Activated CD4-positive, alpha-beta T cell treated with anti-CD3 and anti-CD28 coated beads for 4 hours (primary cell): ENCODE results near the gene SCGB1A1.

Experiments
- DNase-seq, 2 donors: peaks; one replicate each; pipeline ENCODE4 v3.0.0-alpha.2; 2020

Gene SCGB1A1

DNA sequence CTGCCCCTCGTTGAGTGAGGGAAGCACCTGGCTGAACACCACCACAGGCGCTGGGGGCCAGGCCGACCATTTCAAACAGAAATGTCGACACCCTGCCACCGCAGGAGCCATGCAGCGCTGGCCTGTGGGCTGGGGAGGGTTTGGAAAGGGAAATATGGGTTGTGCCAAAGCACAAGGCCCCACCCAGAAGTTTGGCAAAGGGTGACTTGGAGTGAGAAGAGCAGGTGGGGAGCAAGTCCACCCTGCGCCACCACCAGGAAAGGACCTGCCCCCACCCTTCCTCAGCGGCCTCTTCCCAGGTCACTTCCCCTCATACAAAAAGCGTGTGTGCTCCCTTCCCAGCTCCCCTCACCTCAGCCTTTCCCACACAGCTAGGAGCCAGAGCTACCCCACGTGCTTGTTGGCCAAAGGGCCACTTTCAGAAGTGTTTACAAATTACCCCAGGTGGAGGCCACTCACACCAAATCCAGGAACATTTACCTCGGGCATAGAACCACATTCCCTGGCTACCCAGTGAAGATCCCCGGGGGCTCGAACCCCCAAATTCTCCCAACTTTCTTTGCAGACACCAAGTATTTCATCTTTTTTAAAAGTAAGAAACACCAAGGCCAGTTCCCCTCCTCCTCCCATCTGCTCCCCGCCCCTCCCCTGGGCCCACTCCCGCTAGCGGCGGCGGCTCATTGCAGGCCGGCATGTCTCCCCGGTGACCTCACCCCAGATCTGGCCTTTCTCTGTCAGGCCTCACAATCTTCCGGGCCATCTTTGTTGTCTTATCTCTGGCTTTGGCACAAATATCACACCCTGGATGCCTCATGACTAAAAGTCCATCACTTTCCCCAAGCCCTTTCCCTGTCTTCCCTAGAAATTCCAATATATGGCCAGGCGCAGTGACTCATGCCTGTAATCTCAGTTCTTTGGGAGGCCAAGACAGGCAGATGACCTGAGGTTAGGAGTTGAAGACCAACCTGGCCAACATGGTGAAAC, 20.5 kb upstream of the SCGB1A1 start:
- DNase-seq, result no peak

DNA sequence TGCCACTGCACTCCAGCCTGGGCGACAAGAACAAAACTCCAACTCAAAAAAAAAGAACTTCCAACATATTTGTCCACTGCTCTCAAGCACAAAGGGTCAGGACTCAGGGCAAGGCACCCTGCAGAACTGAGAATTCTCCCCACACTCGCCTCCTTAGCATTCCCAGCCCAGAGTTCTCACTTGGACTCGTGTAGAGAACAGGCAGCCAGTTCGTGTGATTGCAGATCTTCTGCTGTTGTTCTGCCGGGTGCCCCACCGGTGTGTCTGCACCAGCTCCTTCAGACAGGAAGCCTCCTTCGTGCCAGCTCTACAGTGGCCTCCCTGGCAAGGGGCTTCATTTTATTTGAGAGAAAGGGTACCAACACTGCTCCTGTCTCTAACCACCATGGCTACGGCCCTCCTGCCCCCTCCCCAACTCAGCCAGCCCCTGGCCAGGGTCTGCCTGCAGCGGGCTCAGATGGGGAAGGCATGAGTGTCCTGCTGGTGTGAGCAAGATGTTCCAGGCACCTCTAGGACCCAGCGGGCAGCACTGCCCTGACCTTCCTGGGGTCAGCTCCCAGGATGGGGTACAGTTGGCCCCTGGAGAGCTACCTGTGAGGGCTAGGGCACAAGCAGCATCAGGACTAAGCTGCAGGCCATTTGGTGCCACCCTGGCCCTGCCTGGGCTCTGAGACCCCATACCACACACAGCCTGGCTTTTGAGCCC, 19.5 kb upstream of the SCGB1A1 start:
- DNase-seq, result no peak

DNA sequence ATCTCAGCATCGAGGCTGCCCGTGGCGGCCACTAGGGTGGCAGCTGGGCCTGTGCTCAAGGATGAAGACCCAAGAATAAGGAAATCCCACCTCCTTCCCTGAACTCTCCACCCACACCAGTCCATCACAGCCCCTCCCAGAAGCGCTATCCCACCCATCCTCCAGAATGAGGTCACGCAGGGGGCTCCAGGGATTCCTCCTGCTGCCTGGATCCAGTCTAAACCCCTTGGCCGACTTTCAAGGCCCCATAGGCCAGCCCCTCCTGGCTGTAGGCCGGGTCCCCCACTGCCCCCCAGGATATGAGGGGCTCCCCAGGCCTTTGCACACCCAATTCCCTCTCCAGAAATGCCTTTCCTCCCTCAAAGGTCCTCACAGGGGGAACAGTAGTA, 19.0 kb upstream of the SCGB1A1 start:
- DNase-seq, result no peak

DNA sequence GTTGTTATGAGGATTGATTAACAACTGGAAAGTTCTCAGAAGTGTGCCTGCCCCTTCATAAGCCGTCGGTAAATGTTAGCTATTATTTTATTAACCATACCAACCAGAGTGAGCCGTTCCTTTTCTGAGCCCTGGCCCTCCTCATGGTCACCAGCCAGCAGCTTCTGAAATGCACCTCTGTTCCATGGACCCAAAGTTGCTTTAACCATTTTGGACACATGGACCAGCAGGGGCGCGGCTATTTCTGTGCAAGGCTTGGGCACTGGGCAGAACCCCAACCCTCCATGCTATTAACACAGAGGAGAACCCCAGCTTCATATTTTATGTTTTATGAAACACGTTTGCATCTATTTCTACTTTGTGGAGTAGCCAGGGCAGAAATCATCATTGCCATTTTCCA, 18.6 kb upstream of the SCGB1A1 start:
- no peak for DNase-seq

DNA sequence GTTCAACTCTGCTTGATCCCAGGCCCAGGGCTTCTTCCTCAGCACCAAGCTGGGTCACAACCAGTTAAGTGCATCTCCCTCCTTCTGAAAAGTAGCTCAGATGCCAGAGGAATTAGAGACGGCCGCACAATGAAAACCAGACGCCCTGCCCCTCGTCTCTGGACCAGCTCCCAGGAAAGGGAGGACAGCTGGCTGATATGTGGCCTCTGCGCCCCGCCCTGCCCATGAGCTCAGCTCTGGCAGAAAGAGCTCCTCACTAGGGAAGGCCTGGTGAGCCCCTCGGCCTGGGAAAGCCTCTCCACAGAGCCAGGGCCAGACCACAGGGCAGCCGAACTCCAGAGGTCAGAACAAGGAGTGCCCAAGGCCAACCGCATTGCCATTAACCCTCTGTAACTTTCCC, 18.1 kb upstream of the SCGB1A1 start:
- DNase-seq, result no peak

DNA sequence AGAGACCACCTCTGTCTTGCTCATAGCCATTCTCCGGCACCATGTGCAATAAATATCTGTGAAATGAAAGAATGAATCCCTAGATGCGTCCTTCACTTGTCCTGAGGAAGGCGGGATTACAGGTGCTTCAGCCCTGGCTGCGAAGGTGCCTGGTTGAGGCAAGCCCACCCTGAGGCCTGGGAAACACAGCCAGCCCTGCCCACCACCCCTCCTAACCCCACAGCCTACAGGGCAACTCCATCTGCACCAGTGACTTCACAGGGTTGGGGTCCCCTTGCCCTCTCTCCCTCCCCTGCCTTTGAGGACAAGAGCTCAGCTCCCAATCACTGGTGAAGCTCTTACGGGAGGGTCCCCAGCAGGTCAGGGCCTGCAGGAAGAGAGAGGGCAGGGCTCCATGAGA, 17.5 kb upstream of the SCGB1A1 start:
- no peak for DNase-seq

DNA sequence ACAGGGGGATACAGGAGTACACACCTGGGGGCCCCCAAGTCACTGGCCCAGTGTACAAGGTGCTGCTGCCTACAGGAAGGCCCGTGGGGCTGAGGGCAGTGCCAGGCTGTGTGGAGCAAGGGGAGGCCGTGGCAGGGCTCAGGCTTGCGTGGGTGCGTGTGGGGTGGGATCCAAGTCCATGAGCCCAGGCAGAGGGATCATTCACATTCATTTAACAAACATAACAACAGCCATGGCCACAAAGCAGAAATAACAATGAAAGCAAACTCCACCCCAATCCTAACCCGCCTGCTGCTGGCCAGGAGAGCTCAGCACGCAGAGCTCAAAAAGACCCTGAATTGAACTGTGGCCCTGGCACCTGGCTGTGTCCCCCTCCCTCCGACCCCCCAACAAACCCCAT, 17.0 kb upstream of the SCGB1A1 start:
- DNase-seq, result no peak

DNA sequence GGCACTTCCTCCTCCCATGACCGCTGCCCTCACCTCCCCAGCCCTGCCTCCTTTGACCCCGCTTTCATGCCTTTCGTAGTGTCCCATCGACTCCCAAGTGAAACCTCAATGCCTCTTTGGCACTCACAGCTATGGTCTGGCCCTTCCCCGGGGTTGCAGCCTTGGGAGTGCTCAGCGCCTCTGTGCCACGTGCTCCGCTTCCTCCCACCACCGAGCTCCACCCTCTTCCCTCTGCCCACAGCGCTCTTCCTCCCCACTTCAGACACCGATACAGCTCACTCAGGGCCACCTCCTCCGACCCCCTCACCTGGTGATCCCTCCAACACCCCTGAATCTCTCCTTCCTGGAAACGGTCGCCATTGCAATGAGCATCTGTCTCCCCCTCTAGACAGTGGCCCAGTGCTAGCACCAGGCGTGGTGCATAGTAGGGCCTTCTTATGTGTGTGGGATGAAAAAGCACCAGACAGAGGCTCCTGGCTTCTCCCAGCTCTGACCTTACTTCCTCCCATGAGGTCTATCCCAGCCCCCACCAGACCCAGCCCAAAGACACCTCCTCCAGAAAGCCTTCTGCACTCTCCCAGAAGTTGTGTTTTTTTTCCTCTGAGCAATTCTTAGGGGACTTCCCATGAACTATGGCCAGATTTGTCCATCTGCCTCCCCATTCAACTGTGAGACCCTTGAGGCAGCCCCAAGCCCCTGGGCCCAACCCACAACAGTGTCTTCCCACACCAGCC, 16.4 kb upstream of the SCGB1A1 start:
- peak; percentile 41 to 66 for DNase-seq

DNA sequence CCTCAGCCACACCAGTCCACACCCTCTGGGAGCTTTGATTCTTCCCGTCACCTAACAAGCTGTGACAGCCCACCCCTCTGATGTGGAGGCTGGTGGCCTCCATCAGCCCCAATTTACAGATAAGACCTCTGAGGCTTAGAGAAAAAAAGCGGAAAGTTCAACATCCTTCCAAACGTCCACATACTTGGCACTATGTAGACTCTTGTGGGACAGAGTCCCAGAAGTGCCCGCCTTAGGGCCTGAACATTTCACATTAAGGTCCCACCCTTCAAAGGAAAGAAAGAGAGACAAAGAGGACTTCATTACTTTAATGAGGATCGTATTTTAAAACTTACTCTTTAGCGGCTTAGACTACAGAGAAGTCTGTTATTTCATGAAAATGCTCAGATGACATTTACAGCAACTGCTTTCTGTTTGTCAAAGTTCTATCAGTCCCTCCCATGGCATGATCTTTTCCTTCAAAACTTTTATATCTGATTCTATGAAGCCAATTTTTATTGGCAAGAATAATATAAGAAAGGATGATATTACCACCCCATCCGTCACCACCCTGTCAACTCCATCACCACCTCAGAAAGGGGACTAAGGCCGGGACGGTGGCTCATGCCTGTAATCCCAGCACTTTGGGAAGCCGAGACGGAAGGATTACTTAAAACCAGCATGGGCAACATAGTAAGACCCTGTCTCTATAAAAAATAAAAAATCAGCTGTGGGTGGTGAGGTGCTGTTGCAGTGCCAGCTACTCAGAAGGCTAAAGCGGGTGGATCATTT, 15.7 kb upstream of the SCGB1A1 start:
- no peak for DNase-seq

DNA sequence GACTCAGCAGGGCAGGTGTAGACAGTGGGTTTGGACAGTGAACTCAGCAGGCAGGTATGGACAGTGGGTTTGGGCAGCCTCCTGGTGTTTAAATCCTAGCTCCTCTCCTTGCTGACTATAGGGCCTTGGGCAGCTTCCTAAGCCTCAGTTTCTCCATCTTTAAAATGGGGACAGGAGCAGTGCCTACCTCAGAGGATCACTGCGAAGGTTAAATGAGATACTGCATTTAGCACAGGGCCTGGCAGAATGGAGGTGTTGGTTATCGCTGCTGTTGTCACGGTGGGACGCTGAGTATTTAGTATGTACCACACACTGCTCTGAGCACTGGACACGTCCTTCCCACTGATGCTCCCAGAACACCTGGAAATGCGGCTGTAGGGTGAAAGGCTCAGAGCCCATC, 14.4 kb upstream of the SCGB1A1 start:
- no peak for DNase-seq

DNA sequence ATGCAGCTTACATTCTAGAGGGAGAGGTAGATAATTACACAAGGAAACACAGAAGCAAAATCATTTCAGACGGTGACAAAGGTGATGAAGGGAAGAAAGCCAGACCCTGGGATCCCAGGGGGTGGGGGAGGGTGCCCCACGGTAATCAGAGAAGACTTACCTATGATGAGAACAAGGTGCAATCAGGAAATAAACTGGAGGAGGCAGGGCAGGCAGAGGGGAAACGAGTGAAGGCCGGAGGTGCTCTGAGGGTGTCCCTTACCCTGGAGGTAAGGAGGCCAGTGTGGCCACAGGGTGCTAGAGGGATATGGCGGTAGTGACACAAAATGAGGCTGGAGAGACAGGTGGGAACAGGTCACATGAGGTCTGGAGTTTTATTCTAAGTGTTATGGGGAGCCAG, 13.9 kb upstream of the SCGB1A1 start:
- DNase-seq, result no peak

DNA sequence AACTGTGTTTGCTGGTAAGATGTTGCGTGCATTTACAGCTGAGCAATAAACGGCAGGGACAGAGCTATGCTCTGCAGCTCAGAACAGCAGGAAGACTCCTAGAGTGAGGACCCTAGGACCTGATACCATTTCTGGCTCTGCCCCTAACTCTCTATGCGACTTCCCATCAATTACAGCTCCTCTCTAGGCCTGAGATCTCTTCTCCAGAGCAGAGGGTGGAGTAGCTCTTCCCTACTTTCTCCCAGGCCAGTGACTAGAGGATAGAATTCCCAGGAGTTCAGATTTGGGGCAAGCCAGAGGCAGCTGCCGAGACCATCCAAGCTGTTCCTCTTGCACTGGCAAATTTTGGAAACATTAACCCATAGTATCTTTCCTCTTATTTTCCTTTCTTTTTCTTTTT, 12.8 kb upstream of the SCGB1A1 start:
- no peak for DNase-seq

DNA sequence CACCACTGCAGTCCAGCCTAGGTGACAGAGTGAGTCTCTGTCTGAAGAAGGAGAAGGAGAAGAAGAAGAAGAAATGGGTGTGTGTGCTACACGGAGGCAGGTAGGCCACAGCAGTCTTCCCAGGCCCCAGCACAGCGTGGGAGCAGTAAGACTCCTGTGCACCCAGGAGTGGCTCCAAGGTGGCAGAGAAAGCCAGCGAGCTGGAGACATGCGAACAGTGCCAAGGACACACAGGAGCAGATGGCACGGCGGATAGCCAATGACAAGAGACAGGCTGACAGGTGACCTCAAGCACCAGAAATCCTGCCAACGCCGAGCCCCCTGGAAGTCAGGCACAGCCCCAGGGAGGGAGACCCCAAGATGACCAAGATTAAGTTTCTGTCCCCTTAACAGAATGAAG, 9.0 kb upstream of the SCGB1A1 start:
- no peak for DNase-seq

DNA sequence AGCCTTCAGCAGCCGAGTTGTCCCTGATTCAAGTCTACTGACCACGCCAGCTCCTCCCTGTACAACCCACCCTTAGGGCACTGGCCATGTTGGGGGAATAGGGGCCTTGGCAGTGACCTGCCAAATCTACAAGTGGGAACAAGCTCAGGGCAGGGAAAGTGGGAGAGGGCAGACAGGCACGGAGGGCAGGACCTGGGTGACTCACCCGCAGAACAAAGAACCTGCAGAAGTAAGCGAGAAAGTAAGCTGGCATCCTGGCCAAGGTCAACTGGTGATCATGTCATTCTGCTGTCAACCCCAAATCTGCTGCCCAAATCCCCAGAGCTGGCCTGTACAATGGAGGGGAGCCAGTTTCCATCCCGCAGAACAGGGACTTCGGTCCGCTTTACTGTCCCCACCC, 7.9 kb upstream of the SCGB1A1 start:
- no peak for DNase-seq

DNA sequence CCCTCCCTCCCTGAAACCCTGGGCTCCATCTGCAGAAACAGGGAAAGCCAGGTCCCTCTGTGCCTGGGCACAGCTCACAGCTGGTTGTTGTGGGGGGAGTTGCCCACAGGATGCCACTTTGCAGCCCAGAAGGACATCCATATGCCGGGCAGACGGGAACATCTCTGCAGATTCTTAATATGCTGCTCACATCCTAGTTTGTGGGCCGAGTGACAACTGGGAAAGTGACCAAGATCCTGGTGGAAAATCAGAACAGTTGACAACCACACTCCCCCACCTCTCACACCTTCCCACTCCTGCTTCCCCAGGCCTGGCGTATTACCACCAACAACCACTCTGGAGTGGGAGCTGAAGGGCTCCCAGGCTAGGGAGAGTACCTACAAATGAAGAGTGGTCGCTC, 7.3 kb upstream of the SCGB1A1 start:
- no peak for DNase-seq

DNA sequence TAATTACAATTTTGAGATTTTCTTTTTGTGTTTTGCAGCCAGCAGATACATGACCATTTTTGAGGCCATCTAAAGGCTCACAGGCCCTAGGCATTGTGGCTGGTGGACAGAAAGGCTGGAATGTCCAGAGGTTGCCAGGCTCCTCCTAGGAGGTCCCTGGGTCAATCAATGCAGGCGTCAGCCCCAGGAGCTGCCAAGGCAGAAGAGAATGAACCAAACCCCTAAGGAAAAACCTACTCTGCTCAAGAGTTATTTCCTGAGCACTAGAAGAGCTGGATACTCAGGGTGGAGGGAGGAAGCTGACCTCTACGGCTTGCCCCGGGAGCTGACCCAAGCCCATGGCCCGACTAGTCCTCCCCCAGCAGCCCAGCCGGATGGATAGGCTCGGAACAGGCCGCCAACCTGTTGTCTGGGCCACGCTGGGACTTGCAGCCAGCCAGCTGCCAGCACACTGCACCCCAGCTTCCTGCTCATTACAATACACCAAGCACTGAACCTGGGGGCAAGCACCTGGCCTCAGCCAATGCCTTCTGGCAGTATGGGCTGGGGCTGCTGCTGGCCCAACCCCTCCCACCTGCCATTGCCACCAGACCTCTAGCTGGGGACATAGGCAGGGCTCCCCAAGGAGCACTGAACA, 5.7 kb upstream of the SCGB1A1 start:
- no peak for DNase-seq

DNA sequence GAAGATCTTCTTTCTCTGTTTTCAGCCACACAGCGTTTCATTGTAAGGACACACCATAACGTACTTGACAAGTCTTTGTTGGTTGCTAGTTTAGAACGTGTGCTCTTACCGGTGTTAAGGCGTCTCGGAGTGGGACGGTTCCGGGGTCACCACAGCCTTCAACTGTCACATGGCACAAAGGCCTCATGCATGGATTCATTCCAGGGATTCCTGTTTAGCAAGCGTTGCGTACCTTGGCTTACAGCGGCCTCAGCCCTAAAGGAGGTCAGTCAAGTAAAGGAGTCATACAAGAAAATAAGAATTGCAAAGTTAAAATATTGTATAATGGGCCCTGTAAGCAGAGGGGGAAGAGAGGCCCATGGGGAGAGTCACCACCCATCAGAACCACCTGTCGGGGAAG, 2.2 kb upstream of the SCGB1A1 start:
- no peak for DNase-seq

DNA sequence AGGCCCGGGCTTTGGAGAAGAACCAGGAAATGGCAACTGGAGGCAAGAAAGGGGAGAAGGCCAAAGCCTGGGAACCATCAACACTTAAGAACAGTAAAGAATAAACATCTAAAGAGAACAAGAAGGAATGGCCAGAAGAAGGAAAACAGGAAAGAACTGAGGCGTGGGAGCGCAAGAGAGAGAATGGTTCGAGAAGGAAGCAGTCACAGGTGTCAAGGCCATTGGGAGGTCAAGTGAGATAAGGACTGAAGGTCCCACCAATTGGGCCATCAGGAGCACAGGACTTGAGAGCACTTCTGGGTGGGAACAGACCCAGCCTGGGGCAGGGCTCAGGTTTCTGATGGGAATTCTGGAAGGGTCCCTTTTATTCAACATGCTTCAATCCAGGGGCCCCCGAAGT, 697 bp upstream of the SCGB1A1 start:
- DNase-seq, result no peak

DNA sequence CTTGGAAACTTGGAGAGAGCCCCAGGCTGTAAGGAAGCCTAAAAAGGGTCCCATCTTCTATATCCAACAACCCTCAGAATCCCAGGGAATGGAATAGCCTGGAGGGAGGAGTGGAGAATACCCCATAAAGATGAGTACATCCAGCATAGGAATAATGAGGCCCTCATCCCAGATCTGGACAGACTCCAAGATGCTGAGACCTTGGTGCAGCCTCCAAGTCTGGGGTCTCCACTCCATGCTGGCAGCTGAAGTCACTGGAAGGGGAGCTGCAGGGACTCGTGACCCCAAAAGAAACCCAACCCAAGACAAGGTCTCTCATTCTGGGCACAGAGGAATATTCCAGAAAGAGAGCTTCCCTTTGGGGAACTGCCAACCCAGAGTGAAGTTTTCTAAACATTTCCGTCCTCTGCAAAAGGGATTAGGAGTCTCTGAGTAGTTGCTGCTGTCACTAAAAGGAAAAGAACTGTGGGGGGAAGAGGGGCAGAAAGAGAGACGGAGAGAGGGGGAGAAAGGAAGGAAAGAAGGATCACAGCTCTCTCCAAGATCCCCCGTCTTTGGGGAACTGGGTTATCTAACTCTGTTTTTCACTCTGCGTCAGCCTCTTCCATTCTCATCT, 589 bp downstream of the SCGB1A1 start:
- no peak for DNase-seq

DNA sequence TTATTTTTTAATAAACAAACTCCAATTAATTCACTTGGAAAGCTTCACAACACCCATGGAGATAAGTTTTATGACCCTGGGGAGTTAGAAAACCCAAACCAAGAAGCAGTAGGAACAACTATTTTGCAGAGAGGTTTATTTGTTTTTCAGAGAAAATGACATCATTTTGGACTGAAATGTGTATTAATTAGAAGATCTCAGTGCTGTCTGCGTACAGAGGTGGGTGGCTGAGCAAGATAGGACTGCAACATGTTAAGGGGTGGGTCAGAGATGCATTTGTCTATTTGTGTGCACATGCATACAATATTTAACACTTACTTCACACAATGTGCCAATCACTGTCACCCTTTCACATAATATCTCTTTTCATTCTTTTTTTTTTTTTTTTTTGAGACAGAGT, 1.1 kb downstream of the SCGB1A1 start:
- no peak for DNase-seq

DNA sequence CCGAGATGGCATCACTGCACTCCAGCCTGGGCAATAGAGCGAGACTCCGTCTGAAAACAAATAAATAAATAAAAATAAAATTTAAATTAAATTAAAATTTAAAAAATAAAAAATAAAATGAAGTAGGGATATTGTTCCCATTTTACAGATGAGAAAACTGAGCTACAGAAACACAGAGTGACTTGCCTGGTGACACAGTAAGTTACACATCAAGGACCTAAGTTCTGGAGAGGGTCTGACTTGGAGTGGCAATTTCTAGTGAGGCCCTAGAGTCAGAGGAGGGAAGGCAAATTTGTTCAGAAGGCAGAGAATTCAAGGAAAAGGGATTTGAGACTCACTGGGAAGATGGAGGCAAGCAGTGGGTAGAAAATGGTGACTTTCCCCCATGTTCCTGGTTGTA, 2.0 kb downstream of the SCGB1A1 start:
- no peak for DNase-seq

DNA sequence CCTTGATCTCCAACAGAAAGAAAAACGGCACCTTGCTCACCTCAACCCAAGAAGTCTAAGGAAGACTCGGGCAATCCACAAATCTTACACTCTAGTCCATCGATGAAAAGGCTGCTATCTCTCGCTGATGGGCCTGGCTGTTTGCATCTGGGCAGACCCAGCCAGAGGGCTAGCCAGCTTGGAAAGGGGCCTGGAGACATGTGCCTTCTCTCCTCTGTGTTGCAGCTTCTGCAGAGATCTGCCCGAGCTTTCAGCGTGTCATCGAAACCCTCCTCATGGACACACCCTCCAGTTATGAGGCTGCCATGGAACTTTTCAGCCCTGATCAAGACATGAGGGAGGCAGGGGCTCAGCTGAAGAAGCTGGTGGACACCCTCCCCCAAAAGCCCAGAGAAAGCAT, 3.2 kb downstream of the SCGB1A1 start:
- no peak for DNase-seq
